LNCAP (cell line): ENCODE data around the gene NLE1.

ENCODE experiments used
- CTCF ChIP-seq: fragments of 450-650 bp; IDR thresholded peaks from 2 replicates; pipeline ENCODE4 v1.5.1; 2017; ENCODE audit warnings: mild to moderate bottlenecking

NLE1 gene

GRCh38 chr17:35117984-35118383 lies 24.1 kb downstream of the NLE1 start:
- peak; percentile 11; the same call in 1 of the 2 replicates for TF ChIP-seq CTCF

- TF ChIP-seq CTCF = no peak
Observed at GRCh38 chr17:35116845-35117244, 25.3 kb downstream of the NLE1 start.

GRCh38 chr17:35104844-35105450 lies 37.2 kb downstream of the NLE1 start:
- TF ChIP-seq CTCF = no peak

- TF ChIP-seq CTCF = no peak
Observed at GRCh38 chr17:35103271-35103670, 38.8 kb downstream of the NLE1 start.

GRCh38 chr17:35101725-35102124 lies 40.4 kb downstream of the NLE1 start:
- TF ChIP-seq CTCF = no peak

- no peak for TF ChIP-seq CTCF
Observed at GRCh38 chr17:35101036-35101435, 41.1 kb downstream of the NLE1 start.

GRCh38 chr17:35099908-35100307 lies 42.2 kb downstream of the NLE1 start:
- TF ChIP-seq CTCF = no peak

GRCh38 chr17:35097776-35098175 lies 44.3 kb downstream of the NLE1 start:
- TF ChIP-seq CTCF = no peak
